ENCODE measurements around the gene SREBF1. TPM values are rescaled to one million over a fixed set of nuclear protein-coding genes. Genes with fewer than 3 reads are reported as not detected.

Gene SREBF1
- total RNA-seq, 2 experiments from 2014 or later = 103 to 116 TPM

DNA sequence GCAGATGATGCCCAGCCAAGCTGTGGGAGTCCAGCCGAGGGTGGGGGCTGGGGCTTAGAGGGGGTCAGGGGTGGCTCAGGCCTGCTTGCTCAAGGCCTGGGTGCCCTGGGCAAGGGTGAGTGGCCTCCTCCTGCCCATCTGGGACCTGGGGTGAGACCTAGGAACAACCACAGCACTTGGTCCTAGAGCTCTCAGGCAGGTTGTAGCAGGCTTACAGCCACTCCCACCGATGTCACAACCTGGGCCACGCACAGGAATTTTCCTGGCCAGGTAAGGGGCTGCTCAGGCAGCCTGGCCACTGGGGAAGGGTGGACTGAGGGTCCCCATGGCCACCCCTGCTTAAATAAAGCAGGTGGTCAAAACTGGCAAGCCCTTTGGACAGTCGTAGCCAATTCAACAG lies 6.3 kb upstream of the SREBF1 start:
- Mint-ChIP-seq H3K36me3 (ENCODE audit: low read depth) (no peaks in the 10 kb centered on the region), H3K4me3 (no peak overlapping the region), H3K27me3 (no peaks in the 10 kb centered on the region), H3K27ac (no peak overlapping the region), H3K4me1 (ENCODE audit: low read depth) (peaks cover 39% of the 10 kb centered on the region), H3K9me3 (no peaks in the 10 kb centered on the region)
- ChIA-PET POLR2A (interaction anchor here (1.1 to 19.1 kb wide), 3 partner anchors 9 to 50 kb away, joined by 3 to 617 read pairs (median 6); partner anchors contain the start of gene SREBF1), CTCF (no interaction called here)
- DNase-seq = no peak
- TF ChIP-seq CTCF (IDR thresholded peaks at IDR 0.05) = no peak
- ATAC-seq = no peak
- intact Hi-C loops (cut with micrococcal nuclease) = no loop called here

DNA sequence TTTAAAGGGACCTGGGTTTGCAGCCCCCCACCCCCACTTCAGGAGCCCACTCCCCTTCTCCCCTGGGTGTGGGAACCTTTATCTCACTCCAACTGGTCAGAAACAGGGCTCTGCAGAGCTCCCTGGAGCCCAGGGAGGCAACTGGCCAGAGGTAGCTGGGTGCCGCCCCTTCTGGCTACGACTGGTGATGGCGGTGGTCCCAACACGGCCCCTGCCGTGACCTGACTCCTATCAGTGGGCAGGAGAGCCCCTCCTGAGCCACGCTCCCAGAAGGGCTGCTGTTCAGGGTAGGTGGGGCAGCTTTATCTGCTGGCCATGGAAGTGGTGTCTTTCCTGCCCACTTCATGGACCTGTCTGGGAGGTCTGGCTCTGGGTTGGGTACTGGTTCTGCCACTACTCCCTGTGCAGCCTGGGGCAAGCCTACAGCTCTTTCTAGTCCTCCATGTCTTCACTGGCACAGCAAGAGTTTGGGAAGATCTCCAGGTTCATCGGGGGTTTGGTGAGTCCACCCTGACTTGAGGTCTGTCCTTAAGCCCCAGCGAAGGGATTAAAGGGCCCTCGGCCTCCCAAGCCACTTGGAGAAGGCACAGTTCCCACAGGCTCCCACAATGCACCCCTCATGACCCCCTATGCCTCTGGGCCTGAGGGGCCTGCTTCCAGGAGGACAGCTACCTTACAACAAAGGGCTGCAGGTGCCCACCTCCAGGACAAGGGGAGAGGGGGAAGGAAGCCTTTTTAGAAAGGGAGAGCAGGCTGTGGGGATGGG lies 5.5 kb upstream of the SREBF1 start:
- H3K27ac Mint-ChIP-seq = no peak overlapping the region
- no peak for ATAC-seq
- H3K27me3 Mint-ChIP-seq = no peaks in the 10 kb centered on the region
- CTCF ChIA-PET = interaction anchor here (1.3 to 2.4 kb wide), 2 partner anchors 12 to 17 kb away, joined by 3 to 12 read pairs; no protein-coding TSS in a partner anchor
- no peak for DNase-seq
- no peak for TF ChIP-seq CTCF (IDR thresholded peaks at IDR 0.05)
- H3K4me1 Mint-ChIP-seq (ENCODE audit: low read depth) = peaks cover 40% of the 10 kb centered on the region
- H3K4me3 Mint-ChIP-seq = no peak overlapping the region
- intact Hi-C loops (cut with micrococcal nuclease) = no loop called here
- no peaks in the 10 kb centered on the region for H3K36me3 Mint-ChIP-seq (ENCODE audit: low read depth)
- POLR2A ChIA-PET = interaction anchor here (1.1 to 19.1 kb wide), 4 partner anchors 10 to 50 kb away, joined by 3 to 617 read pairs (median 13); partner anchors contain the start of gene SREBF1
- H3K9me3 Mint-ChIP-seq = no peaks in the 10 kb centered on the region

DNA sequence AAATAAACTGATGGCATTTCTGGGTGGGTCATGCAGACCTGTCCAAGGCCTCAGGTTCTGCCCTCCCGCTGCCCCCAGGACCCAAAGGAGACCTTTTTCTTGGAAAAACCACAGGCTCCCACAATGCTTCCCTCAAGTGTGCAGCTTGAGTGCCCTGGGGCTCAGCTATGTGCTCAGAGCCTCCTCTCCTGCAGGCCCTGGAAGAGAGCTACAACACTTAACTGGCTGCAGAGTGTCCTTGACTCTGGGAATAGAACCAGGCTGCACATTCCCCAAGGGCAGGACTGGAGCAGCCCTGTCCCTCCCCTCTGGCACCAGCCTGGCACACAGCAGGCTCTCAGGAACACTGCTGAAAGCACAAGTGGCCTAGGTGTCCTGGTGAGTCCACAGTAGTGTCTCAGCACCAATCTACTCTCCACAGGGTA lies 4.8 kb upstream of the SREBF1 start:
- no peak for TF ChIP-seq CTCF (IDR thresholded peaks at IDR 0.05)
- Mint-ChIP-seq H3K4me3 (no peak overlapping the region), H3K27me3 (no peaks in the 10 kb centered on the region), H3K4me1 (ENCODE audit: low read depth) (peaks cover 38% of the 10 kb centered on the region), H3K27ac (no peak overlapping the region), H3K9me3 (no peaks in the 10 kb centered on the region), H3K36me3 (ENCODE audit: low read depth) (no peaks in the 10 kb centered on the region)
- ChIA-PET POLR2A (interaction anchor here (1.1 to 19.1 kb wide), 5 partner anchors 8 to 13 kb away, joined by 3 to 617 read pairs (median 20); partner anchors contain the start of gene SREBF1), CTCF (interaction anchor here (1.2 to 2.4 kb wide), 5 partner anchors 8 to 28 kb away, joined by 3 to 12 read pairs (median 5); no protein-coding TSS in a partner anchor)
- ATAC-seq = no peak
- intact Hi-C loops (cut with micrococcal nuclease) = no loop called here
- DNase-seq = no peak

GRCh38 chr17:17840751-17841591 lies 4.2 kb upstream of the SREBF1 start:
- H3K4me3 Mint-ChIP-seq = peak overlapping the region; percentile 68
- no peaks in the 10 kb centered on the region for H3K27me3 Mint-ChIP-seq
- H3K27ac Mint-ChIP-seq = peak overlapping the region; percentile 93
- TF ChIP-seq CTCF (IDR thresholded peaks at IDR 0.05) = no peak
- DNase-seq = no peak
- peaks cover 38% of the 10 kb centered on the region for H3K4me1 Mint-ChIP-seq (ENCODE audit: low read depth)
- intact Hi-C loops (cut with micrococcal nuclease) = no loop called here
- POLR2A ChIA-PET = interaction anchor here (0.7 to 19.1 kb wide), 7 partner anchors 9 to 192 kb away, joined by 3 to 617 read pairs (median 4); partner anchors contain the start of gene SREBF1
- H3K36me3 Mint-ChIP-seq (ENCODE audit: low read depth) = peaks cover 1% of the 10 kb centered on the region
- no peak for ATAC-seq
- H3K9me3 Mint-ChIP-seq = no peaks in the 10 kb centered on the region
- CTCF ChIA-PET = interaction anchor here (1.2 to 2.4 kb wide), 4 partner anchors 9 to 27 kb away, joined by 4 to 12 read pairs (median 6); no protein-coding TSS in a partner anchor
